ENCODE measurements around the gene F7. TPM values are rescaled to one million over a fixed set of nuclear protein-coding genes. Genes with fewer than 3 reads are reported as not detected.

Gene F7
- total RNA-seq, 4 donors from 2014 or later: 0.20 to 1.2 TPM; not detected in 2

- Histone ChIP-seq H3K27me3 (no peaks in the 10 kb centered on the region), H3K36me3 (no peaks in the 10 kb centered on the region), H3K9me3 (no peaks in the 10 kb centered on the region), H3K4me3 (no peak overlapping the region), H3K4me1 (peaks cover 9 to 11% of the 10 kb centered on the region in 2 donors), H3K27ac (no peak overlapping the region)
- no peak for TF ChIP-seq POLR2A (IDR thresholded peaks at IDR 0.05)
- no peak for TF ChIP-seq CTCF (IDR thresholded peaks at IDR 0.05 in 4 of 5, conservative IDR thresholded peaks at IDR 0.05 in 1 of 5)
- DNase-seq (no peak), ATAC-seq (no peak)
- in situ Hi-C loops (cut with MboI; ENCODE audit: low sequenced_read_pairs in 4 of 4) (no loop called here), intact Hi-C loops (cut with DNase I; ENCODE audit: low total_unique reads) (no loop called here)
These were observed 43.4 kb downstream of the F7 start for GRCh38 chr13:113148940-113149503.

GRCh38 chr13:113149711-113150549 lies 44.3 kb downstream of the F7 start:
- Histone ChIP-seq H3K9me3 (no peaks in the 10 kb centered on the region), H3K4me1 (peaks cover 9 to 16% of the 10 kb centered on the region in 2 donors), H3K36me3 (no peaks in the 10 kb centered on the region), H3K4me3 (no peak overlapping the region), H3K27me3 (no peaks in the 10 kb centered on the region), H3K27ac (no peak overlapping the region)
- DNase-seq: no peak
- in situ Hi-C loops (cut with MboI; ENCODE audit: low sequenced_read_pairs in 4 of 4): no loop called here
- no peak for TF ChIP-seq CTCF (IDR thresholded peaks at IDR 0.05 in 4 of 5, conservative IDR thresholded peaks at IDR 0.05 in 1 of 5)
- TF ChIP-seq POLR2A (IDR thresholded peaks at IDR 0.05): no peak
- no peak for ATAC-seq
- intact Hi-C loops (cut with DNase I; ENCODE audit: low total_unique reads): loop anchor here (10.0 kb wide), 2 partner anchors 115 to 145 kb away; partner anchors contain the start of gene LAMP1

GRCh38 chr13:113150550-113151365 lies 45.2 kb downstream of the F7 start:
- no peak for TF ChIP-seq CTCF (IDR thresholded peaks at IDR 0.05 in 4 of 5, conservative IDR thresholded peaks at IDR 0.05 in 1 of 5)
- no peak for TF ChIP-seq POLR2A (IDR thresholded peaks at IDR 0.05)
- Histone ChIP-seq H3K36me3 (no peaks in the 10 kb centered on the region), H3K4me3 (no peak overlapping the region), H3K27me3 (no peaks in the 10 kb centered on the region), H3K4me1 (peaks cover 9 to 16% of the 10 kb centered on the region in 2 donors), H3K9me3 (no peaks in the 10 kb centered on the region), H3K27ac (no peak overlapping the region)
- ATAC-seq (no peak), DNase-seq (no peak)
- in situ Hi-C loops (cut with MboI; ENCODE audit: low sequenced_read_pairs in 4 of 4) (no loop called here), intact Hi-C loops (cut with DNase I; ENCODE audit: low total_unique reads) (loop anchor here (10.0 kb wide), 2 partner anchors 116 to 144 kb away; partner anchors contain the start of gene LAMP1)

- H3K27ac ChIP-seq: peak overlapping the region; percentile 85 to 96 (median 93)
- DNase-seq (peak; percentile 26 to 43), ATAC-seq (peak; percentile 35)
- H3K4me3 ChIP-seq: peak overlapping the region in 3 of 4 donors; percentile 57 to 71 (median 68)
- H3K36me3 ChIP-seq: no peaks in the 10 kb centered on the region
- intact Hi-C loops (cut with DNase I; ENCODE audit: low total_unique reads) (loop anchor here (2.0 to 10.0 kb wide), 3 partner anchors 117 to 213 kb away; partner anchors contain the start of genes GRTP1 and LAMP1), in situ Hi-C loops (cut with MboI; ENCODE audit: low sequenced_read_pairs in 4 of 4) (no loop called here)
- H3K4me1 ChIP-seq: peaks cover 9 to 16% of the 10 kb centered on the region in 2 donors
- TF ChIP-seq CTCF (IDR thresholded peaks at IDR 0.05 in 4 of 5, conservative IDR thresholded peaks at IDR 0.05 in 1 of 5): no peak
- no peak for TF ChIP-seq POLR2A (IDR thresholded peaks at IDR 0.05)
- no peaks in the 10 kb centered on the region for H3K9me3 ChIP-seq
- no peaks in the 10 kb centered on the region for H3K27me3 ChIP-seq
These were observed 46.4 kb downstream of the F7 start for GRCh38 chr13:113151745-113152690.
